ENCODE results near the gene LRRK1.

DNA sequence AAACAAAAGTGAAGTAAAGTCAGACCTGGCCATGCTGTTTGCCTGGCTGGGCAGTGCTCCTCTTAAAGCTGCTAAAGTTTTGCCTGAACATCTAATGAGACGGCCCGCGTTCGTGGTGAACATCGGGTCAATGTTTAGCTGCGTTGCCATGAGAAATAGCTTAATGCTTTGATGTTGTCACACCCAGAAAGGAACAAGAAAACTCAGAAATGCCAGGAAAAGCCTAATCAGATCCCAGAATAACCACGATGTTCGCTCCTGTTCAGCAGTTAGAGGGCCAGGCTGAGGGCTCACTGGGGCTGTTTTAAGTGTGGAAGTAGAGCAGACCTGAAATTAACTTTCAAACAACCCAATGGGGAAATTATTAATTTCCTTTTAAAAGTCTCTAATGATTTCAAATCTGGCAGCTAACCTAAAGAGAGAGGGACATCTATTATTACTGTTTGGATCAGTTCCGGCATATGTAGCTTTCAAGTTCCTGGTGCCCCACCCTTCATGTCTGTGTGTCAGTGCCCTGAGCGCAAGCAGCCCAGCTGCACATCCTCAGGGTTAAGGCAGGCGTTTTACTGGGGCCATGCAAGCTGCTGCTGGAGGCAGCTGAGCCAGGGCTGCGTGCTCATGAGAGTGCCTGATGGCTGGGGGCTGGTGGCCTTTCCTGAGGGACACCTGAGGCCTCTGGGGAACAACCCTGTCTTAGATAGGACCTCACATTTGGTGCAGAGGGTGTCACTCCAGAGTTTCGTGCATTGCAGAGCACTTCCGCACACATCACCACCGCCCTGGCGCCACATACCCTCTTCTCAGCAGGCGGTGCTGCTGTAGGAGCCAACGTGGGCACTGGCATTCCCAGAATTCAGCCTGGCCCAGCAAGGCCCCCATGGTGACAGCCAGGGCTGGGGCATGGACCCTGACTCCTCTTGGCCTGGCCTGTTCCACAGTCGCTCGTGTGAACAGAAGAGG, 76.6 kb downstream of the LRRK1 start:
- TF ChIP-seq POLR2A (IDR thresholded peaks at IDR 0.05): no peak
- TF ChIP-seq CTCF (IDR thresholded peaks at IDR 0.05): no peak
- no peak for TF ChIP-seq EP300 (IDR thresholded peaks at IDR 0.05)
